ENCODE data around the gene FBXL17. TPM values are rescaled to one million over a fixed set of nuclear protein-coding genes. Genes with fewer than 3 reads are reported as not detected.

The FBXL17 gene
- 9.8 and 13.0 TPM in 2 replicates for total RNA-seq

GRCh38 chr5:108381954-108382783, at the start of gene FBXL17:
TSS of gene FBXL17 (minus strand) at chr5:108382098.

Small RNAs within 50 kb of the gene (small RNA-seq; reads per million reads assigned to genes)
- not detected for gene RN7SKP122
